ENCODE data around the gene COL4A2. TPM values are rescaled to one million over a fixed set of nuclear protein-coding genes. Genes with fewer than 3 reads are reported as not detected.

COL4A2 gene
- total RNA-seq, 6 experiments from 2014 or later: 8.4 to 65.8 (median 42.5) TPM

DNA sequence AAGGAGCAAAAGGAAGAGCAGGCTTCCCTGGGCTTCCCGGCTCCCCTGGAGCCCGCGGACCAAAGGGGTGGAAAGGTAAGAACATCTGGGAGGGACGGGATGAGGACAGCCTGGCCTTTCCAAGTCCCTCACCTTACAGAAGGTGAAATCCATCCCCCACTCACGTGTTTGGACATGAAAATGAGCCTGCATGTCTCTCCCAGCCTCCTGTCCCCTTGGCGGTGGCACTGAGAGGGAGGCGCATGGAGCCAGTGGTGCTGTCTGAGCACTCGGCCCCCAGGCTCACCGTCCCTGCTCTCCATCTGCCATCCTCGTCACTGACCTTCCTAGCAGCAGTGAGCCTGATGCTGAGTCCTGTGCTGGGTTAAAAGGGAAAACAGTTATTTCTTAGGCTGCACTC lies 150.3 kb downstream of the COL4A2 start:
- H3K27ac ChIP-seq: no peak overlapping the region
- H3K4me3 ChIP-seq: no peak overlapping the region
- DNase-seq: no peak
- no peak for ATAC-seq
- peaks cover 0 to 10% (median 0%) of the 10 kb centered on the region in 4 donors for H3K4me1 ChIP-seq
- WGBS (ENCODE audit: insufficient coverage, low coverage, low lambda C conversion rate, missing lambda C conversion rate): 67% methylated on average over 3 of the region's 10 CpGs
- intact Hi-C loops (cut with DNase I): loop anchor here in 1 of 2 donors (10.0 kb wide), 2 partner anchors 47 to 107 kb away; partner anchors contain the start of gene RAB20
- no peaks in the 10 kb centered on the region for H3K27me3 ChIP-seq
- H3K36me3 ChIP-seq: no peaks in the 10 kb centered on the region
- TF ChIP-seq CTCF (IDR thresholded peaks at IDR 0.05) (no peak), POLR2A (IDR thresholded peaks at IDR 0.05) (no peak)
- H3K9me3 ChIP-seq: no peaks in the 10 kb centered on the region

DNA sequence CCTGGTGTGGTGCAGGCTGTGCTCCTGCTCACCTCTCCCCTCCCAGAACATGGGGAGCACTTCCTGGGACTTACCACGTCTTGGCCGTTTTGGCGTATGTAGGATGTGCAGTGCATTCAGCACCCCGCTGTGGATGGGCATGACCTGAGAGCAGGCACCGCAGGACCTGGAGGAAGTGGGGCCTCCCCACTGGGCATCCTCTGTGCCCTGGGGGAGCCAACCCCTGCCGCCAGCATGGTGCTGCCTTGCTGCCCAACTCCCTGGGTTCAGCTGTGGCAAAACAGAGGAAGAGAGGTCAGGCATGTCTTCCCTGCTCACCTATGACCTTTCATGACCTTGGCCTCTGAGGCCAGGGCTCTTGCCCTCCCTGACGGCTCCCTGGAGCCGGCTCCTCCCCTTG lies 150.9 kb downstream of the COL4A2 start:
- Histone ChIP-seq H3K36me3 (no peaks in the 10 kb centered on the region), H3K9me3 (no peaks in the 10 kb centered on the region), H3K27ac (no peak overlapping the region), H3K4me1 (peaks cover 0 to 10% (median 0%) of the 10 kb centered on the region in 4 donors), H3K4me3 (no peak overlapping the region), H3K27me3 (no peaks in the 10 kb centered on the region)
- WGBS (ENCODE audit: insufficient coverage, low coverage, low lambda C conversion rate, missing lambda C conversion rate): no CpG with 5 or more reads among the region's 8 CpGs
- DNase-seq (no peak), ATAC-seq (no peak)
- TF ChIP-seq CTCF (IDR thresholded peaks at IDR 0.05): no peak
- no peak for TF ChIP-seq POLR2A (IDR thresholded peaks at IDR 0.05)
- intact Hi-C loops (cut with DNase I): loop anchor here in 1 of 2 donors (10.0 kb wide), 2 partner anchors 47 to 107 kb away; partner anchors contain the start of gene RAB20

DNA sequence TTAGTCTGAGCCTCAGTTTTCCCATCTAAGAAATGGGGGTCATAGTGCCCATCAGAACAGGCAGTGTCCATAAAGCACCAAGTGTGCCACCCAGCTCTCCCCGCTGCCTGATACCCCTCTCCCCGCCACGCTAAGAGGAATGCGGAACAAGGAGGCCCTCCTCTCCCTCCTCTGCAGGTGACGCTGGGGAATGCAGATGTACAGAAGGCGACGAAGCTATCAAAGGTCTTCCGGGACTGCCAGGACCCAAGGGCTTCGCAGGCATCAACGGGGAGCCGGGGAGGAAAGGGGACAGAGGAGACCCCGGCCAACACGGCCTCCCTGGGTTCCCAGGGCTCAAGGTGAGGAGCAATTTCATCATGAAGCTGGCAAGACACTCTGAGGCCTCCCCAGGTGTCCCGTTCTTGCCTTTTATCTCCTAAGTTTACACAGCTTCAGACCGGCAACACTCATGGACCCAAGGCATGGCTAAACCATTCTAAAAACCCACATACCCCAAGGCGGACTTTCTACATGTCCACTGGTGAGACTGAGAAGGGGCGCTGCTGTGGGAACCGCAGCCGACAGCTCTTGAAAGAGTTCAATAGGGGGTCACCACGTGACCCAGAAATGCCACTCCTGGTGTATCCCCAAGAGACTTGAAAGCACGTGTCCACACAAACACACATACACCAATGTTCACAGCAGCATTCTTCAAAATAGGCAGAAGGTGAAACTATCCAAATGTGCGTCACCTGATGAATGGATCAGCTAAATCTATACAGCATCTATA lies 151.7 kb downstream of the COL4A2 start:
- TF ChIP-seq POLR2A (IDR thresholded peaks at IDR 0.05): no peak
- TF ChIP-seq CTCF (IDR thresholded peaks at IDR 0.05): no peak
- DNase-seq (no peak), ATAC-seq (no peak)
- H3K4me1 ChIP-seq: peaks cover 0 to 10% (median 0%) of the 10 kb centered on the region in 4 donors
- no peaks in the 10 kb centered on the region for H3K36me3 ChIP-seq
- intact Hi-C loops (cut with DNase I): loop anchor here in 1 of 2 donors (10.0 kb wide), 2 partner anchors 46 to 106 kb away; partner anchors contain the start of gene RAB20
- H3K27ac ChIP-seq: no peak overlapping the region
- no peaks in the 10 kb centered on the region for H3K9me3 ChIP-seq
- no peak overlapping the region for H3K4me3 ChIP-seq
- H3K27me3 ChIP-seq: no peaks in the 10 kb centered on the region
- WGBS (ENCODE audit: insufficient coverage, low coverage, low lambda C conversion rate, missing lambda C conversion rate): 91% methylated on average over 14 of the region's 22 CpGs

- WGBS (ENCODE audit: insufficient coverage, low coverage, low lambda C conversion rate, missing lambda C conversion rate): 70% methylated on average over 2 of the region's 15 CpGs
- H3K27me3 ChIP-seq: no peaks in the 10 kb centered on the region
- H3K27ac ChIP-seq: no peak overlapping the region
- no peak for ATAC-seq
- intact Hi-C loops (cut with DNase I): no loop called here
- TF ChIP-seq CTCF (IDR thresholded peaks at IDR 0.05) (no peak), POLR2A (IDR thresholded peaks at IDR 0.05) (no peak)
- H3K36me3 ChIP-seq: no peaks in the 10 kb centered on the region
- H3K4me1 ChIP-seq: peaks cover 0 to 7% (median 0%) of the 10 kb centered on the region in 4 donors
- no peak for DNase-seq
- H3K9me3 ChIP-seq: no peaks in the 10 kb centered on the region
- no peak overlapping the region for H3K4me3 ChIP-seq
Measured at GRCh38 chr13:110462091-110462490, 155.0 kb downstream of the COL4A2 start.

Measured in right lobe of liver (tissue), 6 donors.